GM21515 (cell line): ENCODE measurements around the gene FAM222A.
A peak's percentile ranks its signal among the peaks of the same experiment; 100 is the strongest.

ENCODE experiments used
- ATAC-seq: cut with Tn5 transposase; IDR thresholded peaks from one replicate; pipeline ENCODE4 v1.9.1; 2021; ENCODE audit not compliant: unreplicated experiment

Gene FAM222A

DNA sequence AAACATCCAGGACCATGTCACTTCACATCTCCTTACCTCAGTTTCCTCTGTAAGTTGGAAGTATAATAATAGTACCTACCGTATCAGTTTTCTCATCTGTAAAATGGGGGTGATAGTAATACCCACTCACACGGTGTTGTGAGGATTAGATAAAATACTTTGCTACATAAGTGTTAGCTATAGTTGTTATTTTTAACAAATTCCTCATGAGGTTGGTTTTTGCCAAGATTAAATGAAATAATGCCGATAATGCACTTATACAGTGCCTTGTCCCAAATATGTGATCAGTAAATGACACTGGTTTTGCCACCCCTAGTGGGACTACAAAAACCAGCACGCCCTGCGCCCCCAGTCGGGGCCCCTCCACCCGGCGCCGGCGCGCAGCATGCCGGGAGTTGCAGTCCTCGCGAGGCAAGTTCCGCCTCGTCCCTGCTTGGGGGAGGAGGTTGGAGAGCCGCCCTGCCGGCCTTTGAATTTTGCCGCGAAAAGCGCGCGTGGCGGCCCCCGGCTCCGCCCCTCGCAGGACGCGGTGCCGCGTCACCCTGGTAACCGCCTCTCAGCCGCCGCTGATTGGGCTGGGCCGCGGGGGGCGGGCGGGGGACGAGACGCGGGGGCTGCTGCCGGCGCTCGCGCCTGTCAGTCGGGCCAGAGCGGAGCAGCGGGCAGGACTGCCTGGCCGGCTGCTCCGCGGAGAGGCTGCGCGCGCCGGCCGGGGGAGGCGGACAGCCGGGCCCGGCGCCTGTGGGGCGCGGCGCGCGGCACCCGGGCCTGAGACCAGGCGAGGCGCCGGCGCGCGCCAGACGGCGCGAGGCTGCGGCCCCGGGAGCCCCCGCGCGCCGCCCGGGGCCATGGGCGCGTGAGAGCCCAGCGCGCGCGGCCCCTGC is at the start of gene FAM222A:
TSS of gene FAM222A (plus strand) at position 639 of the 884 bp plus-strand sequence. CDS start 30,322 bp downstream, outside the sequence.
- ATAC-seq: peak; percentile 92

DNA sequence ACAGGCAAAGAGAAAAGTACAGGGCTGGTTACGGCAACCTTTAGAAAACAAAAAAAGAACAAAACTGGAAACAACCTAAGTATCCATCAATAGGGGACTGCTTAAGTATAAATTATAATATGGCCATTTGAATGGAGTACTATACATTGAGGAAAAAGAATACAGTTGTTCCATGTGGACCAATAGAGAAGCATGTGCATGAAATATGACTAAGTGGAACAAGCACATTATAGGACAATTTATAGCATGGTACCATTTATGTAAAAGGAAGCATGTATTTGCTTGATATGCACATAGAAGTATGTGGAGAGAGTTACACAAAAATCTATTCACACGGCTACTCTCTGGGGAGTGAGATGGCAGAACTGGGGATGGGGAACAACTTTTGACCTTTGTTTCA is 49.2 kb upstream of the FAM222A start:
- ATAC-seq: no peak

DNA sequence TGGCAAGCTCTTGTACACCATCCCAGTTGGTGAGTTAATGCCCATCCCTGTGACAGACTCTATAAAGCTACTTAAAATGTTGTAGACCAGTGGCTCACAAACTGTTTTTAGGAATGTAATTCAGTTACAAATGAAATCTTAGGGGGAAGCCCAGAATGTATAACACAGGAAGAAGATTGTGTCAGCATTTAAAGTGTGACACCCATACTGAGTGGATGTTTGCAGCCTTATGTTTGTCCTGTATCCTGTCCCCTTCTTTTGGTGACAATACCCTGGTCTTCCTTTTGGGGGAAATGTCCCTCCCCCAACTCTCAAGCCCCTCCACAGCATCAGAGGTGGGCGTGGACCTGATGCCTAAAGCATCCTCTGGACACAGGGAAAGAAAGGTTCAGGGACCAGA is 47.6 kb upstream of the FAM222A start:
- no peak for ATAC-seq

DNA sequence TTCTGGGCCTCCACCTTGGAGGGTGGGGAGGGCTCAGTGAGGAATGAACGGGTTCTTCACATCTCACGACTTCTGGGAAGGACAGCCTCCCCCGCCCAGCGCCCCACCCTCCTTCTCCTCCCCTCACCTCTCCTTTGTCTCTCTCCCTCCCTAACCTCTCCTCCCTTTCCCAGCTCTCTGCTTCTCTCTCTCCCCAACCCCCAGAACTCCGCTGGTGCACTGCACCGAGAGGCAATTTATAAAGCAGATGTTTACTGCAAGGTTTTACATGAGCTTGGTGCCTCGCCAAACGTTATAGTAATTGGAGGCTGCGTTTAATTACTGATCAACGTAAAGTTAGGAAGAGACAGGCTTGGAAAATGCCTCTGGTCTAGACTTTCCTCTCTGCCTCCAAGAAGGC is 42.9 kb upstream of the FAM222A start:
- no peak for ATAC-seq

DNA sequence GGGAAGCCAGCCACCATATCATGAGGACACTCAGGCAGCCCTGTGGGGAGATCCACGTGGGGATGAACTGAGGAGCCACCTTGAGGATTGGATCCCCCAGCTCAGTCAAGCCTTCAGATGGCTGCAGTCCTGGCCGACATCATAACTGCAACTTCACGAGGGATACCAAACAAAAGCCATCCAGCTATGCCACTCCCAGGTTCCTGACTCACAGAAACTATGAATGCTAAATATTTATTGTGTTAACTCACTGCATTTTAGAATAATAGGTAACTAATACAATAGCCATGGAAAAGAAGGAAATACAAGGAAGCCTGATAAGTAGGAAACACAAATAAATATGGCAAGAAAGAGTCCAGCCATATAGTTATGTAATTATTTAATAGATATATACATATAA is 42.1 kb upstream of the FAM222A start:
- no peak for ATAC-seq

DNA sequence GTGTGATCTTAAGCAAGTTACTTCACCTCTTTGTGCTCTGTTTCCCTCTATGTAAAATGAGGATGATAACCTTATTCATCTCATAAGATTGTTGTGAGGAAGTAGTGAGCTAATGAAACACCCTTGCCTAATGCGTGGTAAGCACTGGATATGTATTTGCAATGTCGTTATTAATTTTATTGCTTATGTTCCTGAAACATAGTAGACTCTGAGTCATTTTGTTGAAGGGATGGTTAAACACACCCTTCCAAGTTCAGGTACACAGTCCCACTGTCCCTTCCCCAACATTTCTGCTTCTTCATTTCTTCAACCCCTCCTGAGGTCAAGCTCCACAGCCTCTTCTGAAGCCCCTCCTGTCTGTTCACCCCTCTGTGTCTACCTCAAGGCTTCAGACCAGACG is 40.2 kb upstream of the FAM222A start:
- no peak for ATAC-seq

DNA sequence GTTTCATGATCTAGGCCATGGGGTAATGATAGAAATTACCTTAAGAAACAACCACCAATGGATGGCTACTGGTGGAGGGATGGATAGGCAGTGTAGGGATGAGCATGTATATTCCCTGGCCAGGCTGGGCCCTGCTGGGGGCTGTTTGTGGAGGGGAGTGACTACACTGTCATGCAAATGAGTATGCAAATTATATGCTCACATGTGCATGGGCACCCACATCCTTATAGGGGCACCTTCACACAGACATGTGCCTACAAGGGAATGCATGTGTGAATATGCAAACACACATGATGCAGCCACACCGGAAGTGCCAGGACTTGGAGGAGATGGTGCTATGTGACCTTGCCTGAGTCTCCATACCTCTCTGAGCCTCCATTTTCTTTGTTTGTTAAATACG is 39.7 kb upstream of the FAM222A start:
- ATAC-seq: no peak

DNA sequence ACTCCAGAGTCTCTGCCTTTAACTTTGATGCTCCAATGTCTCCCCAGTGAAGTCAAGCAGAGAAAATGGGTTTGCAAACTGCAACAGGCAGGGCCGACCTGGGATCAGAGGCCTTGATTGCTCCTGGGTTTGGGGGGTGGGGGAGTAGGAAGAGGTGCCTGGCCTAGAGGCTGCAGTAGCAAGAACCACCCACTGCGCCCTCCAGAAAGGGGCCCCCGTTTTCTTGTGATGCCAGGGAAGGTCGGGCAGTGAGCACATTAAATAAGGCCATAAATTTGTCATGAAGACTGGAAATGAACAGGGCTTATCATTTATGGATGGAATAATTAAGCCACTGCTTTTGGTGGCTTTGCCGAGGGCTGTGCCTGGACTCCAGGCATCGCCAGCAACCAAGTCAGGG is 38.2 kb upstream of the FAM222A start:
- no peak for ATAC-seq

DNA sequence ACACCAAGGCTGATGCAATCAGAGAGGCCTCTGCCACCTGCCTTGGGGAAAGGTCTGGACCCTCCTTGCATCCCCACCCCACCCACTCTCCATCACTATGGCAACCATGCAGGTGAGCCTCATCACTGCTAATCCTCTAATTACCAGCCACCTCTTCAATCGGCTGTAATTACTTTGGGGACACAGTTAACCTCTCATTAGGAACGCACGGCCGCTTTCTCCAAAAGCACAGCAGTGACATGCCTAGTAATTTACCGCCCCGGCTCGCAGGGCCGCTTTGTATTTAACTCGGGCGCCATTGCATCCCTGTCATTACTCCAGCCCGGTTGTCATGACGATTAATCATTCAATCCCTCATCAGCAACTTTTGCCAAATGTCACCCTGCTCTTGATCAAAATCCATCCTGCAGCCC is 36.3 kb upstream of the FAM222A start:
- no peak for ATAC-seq

DNA sequence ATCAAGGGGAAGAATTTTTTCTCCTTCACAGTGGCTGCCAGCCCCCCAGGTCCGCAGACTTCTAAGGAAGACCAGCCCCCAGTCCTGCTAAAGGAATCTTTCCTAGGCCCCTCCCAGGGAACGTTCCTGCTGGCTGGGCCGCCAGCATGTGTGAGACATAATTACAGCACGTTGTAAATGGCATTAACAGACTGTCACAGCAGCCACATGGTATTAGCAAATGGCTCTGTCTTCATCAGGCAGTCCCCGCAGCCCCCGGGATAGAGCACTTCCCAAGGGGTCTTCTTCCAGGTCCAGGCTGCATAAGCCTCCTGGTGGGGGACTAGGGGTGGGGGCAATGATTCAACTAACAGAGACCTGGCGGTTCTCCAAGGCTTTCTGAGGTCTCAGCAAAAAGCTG is 34.9 kb upstream of the FAM222A start:
- ATAC-seq: no peak

DNA sequence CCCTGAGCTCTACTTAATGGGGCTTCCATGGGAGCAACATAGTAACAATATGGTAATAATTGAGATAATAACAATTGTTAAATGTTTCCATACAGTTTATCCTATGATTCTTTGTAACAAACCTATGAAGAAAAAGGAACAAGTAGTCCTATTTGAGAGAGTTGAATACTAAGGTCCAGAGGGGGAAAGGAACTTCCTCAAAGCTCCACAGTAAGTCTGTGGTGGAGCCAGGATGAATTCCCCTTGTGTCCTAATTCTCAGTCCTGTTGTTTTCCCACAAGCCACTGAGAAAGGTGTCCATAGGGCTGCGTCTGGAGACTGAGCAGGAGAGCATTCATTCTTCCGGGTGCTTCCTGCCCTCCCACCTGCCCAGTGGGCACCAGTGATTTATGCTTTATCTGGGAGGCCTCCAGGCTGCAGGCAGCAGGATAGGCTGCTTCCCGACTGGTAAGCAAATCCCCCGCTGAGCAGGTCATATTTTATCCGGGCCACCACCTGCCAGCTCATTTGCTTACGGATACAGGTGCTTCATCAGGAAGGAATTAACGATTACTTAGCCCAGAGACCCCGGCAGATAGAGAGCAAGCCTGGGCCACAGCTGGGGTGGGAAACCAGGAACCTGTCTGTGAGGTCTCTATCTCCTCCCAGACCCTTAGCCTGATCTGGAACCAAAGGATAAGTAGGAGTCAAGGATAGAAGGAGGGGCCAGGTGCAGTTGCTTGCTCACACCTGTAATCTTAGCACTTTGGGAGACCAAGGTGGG is 33.9 kb upstream of the FAM222A start:
- no peak for ATAC-seq

DNA sequence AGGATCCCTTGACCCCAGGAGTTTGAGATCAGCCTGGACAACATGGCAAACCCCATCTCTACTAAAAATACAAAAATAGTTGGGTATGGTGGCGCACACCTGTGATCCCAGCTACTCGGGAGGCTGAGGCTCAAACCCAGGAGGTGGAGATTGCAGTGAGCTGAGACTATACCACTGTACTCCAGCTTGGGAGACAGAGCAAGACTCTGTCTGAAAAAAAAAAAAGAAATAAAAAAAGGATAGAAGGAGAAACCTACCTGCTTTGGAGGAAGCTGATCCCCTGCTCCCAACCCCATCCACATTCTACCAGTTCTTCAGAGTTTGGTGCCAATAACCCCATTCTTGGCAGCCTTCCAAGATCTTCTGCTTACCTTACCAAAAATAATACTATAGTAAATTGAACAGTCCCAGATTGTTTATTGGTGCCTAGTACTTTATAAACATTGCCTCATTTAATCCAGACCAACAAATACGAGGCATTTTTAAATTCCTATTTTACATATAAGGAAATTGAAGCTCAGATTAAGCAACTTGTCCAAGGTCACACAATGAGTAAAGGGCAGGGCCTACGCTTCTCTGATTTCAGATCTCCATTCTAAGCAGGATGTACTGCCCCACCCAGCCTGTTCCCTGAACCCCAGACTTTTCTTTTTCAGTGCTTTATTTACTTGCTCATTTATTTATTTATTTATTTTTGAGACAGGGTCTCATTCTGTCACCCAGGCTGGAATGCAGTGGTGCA is 33.2 kb upstream of the FAM222A start:
- no peak for ATAC-seq

DNA sequence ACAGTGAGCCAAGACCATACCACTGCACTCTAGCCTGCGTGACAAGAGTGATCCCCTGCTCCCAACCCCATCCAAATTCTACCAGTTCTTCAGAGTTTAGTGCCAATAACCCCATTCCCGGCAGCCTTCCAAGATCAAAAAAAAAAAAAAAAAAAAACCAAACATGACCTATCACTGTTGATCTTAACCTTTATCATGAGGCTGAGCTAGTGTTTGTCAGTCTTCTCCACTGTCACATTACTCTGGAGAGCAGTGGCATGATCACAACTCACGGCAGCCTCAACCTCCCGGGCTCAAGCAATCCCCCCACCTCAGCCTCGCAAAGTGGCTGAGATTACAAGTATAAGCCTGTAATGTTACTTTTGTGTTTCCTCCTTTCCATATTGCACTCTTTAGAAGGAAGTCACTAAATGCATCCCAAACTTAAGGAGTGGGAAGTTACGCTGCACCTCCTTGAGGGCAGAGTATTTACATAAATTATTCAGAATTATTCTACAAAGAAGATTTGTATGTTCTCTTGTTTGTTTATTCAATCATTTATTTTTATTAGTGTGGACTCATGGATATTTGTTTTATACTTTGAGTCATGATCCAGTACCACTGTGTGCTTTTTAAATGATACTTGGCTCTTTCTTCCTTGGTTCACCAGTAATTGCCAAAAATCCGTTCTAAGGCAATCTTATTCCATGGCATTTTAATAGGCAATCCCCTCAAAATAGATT is 31.5 kb upstream of the FAM222A start:
- ATAC-seq: no peak

DNA sequence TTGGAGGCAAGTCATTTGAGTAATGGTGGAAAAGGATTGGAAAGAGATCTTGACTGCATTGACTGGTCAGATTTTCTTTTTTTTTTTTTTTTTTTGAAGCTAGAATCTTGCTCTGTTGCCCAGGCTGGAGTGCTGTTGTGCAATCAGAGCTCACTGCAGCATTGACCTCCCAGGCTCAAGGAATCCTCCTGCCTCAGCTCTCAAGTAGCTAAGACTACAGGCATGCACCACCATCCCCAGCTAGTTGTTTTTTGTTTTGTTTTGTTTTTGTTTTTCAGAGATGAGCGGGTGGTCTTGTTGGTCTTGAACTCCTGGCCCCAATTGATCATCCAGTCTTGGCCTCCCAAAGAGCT is 30.9 kb upstream of the FAM222A start:
- no peak for ATAC-seq

DNA sequence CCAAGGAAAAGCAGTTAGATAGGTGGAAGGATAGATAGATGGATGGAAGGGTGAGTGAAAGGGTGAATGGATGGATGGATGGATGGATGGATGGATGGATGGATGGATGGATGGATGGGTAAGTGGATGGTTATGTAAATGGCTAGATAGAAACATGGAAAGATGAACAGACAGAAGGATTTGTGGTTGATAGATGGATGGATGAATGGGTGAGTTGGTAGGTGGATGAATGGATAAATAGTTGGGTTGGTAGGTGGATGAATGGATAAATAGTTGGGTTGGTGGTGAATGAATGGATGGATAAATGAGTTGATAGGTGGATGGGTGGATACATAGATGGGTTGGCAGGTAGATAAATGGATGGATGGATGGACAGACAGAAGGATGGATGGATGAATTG is 30.3 kb upstream of the FAM222A start:
- no peak for ATAC-seq

DNA sequence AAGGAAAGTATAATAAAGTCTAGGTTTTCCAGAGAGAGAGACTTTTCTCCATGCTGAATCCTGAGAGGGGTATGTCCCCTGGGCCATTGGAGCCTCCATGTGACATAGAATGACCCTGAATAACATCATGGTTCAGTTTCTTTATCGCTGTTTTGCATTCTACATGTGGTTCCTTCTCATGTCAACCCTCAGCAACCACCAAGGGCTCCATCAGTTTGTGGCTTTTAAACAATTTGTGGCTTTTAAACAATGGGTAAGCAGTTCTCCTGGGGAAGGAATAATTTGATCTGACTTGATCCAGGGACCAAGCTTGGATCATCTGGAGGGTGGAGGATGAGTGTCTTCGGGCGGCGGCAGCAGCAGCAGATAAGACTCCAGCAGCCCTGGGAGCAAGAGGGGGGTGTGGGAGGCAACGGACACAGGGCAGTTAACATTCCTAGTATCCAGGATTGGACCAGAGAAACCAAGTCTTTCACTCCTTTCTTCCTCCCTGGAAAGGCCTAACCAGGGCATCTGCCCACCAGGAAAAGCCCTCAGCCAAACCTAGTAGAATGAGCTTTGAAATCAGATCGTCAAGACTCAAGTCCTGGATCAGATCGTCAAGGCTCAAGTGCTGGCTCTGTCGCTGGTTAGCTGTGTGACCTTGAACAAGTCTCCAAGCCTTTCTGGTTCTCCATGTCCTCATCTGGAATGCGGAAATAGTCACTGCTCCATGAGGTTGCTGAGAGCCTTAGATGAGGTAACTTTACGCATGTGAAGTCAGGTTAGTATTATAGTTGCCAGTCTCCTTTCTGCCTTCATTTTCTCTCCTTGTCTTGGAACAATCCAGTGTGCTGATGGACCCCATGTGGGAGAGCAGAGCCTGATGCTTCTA is 27.8 kb upstream of the FAM222A start:
- ATAC-seq: no peak

DNA sequence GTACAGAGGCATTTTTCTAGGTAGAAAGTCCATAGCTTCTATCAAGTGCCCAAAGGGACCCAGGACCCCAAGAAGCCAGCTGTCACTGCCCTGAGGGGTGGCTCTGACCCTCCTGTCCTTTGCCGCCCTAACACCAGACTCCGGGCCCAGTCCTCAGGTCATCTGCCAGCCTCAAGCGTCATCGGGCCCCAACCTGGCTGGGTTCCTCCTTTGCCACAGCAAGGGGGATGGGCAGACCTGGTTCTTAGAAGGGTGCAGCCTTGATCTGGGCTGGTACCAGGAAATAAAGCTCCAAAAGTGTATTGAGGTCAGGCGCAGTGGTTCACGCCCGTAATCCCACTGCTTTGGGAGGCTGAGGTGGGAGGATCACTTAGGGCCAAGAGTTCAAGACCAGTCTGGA is 27.1 kb upstream of the FAM222A start:
- no peak for ATAC-seq

DNA sequence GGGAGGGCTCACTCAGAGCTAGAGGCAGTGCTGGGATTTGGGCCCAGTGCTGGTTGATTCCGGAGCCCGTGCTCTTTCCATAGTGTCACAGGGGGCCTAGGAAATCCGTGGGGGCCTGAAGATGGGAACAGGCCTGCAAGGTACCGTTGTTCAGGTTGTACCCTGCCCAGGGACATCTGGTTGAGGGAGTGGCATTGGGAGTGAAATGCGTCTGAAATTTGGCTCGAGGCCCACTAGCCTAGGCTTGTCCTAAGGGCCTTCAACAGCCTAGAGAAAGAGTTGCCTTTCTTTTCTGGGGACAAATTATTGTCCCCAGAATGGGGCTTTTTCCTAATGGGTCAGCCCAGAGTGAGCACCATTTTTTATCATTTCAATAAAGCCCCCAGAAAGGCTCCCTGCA is 26.4 kb upstream of the FAM222A start:
- no peak for ATAC-seq

DNA sequence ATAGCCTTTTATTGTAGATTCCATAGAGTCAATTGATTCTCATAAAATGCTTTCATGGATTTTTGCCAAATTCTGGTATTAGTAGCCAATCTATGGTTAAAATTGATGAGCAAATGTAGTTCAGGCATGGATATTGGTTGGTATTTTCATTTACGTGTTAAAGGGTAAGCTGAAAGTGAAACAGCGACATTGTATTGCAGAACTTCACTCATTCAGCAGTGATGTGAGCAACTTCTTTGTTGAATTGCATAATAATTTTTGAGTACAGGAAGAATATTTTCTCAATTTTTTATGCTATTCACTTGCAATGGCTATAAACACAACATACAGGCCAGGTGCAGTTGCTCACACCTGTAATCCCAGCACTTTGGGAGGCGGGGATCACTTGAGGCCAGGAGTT is 24.2 kb upstream of the FAM222A start:
- ATAC-seq: no peak

DNA sequence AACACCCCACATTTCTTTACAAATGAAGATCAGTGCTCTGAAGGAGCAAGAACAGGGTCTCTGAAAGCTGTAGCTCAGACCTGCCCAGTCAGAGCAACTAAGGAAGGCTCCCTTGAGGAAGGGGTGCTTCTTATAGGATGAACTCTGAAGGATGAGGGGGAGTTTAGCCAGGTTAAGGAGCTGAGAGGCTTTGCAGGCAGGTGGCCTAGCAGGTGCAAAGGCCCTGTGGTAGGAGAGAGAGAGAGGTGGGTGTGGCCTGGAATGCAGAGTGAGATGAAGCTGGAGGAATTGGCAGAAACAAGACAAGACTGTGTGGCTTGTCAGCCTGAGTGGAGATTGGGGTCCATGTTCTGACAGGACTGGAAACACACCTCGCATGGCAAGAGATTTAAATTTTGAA is 20.5 kb upstream of the FAM222A start:
- no peak for ATAC-seq
